T follicular helper cell (primary cell): ENCODE results near the gene ID3.

Source experiments
- DNase-seq: peaks from one replicate; pipeline ENCODE4 v3.0.0-alpha.2; 2020; ENCODE audit warnings: low read depth
- total RNA-seq, 2 experiments: gene quantifications; one replicate each; lab custom pipeline; 2026; lab: John Stamatoyannopoulos, UW

Gene ID3, protein sequence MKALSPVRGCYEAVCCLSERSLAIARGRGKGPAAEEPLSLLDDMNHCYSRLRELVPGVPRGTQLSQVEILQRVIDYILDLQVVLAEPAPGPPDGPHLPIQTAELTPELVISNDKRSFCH
- total RNA-seq, result 7.0 to 43.7 reads per million in 2 experiments

DNA sequence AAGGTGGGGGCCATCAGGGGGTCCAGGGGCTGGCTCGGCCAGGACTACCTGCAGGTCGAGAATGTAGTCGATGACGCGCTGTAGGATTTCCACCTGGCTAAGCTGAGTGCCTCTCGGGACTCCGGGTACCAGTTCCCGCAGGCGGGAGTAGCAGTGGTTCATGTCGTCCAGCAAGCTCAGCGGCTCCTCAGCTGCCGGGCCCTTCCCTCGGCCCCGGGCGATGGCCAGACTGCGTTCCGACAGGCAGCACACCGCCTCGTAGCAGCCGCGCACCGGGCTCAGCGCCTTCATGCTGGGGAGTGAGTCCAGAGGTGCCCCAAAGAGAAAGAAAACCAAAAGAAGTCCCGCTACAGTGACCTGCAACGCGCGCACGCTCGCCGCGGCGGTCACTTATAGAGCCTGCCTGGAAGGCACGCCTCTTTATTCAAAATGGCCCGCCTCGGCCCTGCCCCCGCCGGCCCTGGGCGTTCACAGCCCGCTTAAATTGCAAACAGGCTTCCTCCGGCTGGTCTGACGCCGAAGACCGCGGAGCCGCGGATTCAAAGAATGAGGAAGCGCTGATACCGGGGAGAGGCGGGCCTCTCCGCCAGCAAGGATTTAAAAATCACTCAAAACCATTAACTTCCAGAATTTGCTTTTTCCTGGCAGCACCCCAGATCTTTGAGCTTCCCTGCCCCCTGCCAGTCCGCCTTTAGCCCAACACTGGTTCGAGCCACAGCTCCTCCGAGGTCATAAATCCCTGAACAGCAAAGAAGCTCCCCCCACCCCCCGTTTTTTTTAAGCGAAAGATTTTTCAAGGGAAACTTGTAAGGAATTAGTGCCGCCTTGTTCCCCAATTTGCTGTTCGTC lies at the start of gene ID3:
Gene ID3, minus strand, starts transcription at position 366 of the 849 bp plus-strand sequence. Its CDS starts 75 bp downstream, at position 291.
- DNase-seq, result peak; percentile 80

DNA sequence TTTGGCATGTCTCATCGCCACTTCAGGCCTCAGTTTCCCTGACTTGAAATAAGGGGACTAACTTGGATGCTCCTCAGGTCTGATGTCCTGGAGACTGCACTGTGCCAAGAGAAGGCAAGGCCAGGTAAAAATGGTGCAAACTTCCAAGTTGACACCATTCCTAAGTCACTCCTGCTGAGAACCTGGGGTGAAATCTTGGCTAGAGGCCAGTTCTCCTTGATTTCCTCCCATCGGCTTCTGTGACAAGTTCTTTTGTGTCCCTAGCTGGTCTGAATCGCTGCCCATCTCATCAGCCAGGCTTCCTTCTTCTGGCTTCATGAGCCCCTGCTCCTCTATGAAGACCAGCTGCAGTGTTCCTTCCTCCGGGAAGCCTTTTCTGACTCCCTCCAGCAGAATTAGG lies 48.6 kb upstream of the ID3 start:
- no peak for DNase-seq

GRCh38 chr1:23601968-23602876 lies 42.9 kb upstream of the ID3 start:
- DNase-seq, result no peak

DNA sequence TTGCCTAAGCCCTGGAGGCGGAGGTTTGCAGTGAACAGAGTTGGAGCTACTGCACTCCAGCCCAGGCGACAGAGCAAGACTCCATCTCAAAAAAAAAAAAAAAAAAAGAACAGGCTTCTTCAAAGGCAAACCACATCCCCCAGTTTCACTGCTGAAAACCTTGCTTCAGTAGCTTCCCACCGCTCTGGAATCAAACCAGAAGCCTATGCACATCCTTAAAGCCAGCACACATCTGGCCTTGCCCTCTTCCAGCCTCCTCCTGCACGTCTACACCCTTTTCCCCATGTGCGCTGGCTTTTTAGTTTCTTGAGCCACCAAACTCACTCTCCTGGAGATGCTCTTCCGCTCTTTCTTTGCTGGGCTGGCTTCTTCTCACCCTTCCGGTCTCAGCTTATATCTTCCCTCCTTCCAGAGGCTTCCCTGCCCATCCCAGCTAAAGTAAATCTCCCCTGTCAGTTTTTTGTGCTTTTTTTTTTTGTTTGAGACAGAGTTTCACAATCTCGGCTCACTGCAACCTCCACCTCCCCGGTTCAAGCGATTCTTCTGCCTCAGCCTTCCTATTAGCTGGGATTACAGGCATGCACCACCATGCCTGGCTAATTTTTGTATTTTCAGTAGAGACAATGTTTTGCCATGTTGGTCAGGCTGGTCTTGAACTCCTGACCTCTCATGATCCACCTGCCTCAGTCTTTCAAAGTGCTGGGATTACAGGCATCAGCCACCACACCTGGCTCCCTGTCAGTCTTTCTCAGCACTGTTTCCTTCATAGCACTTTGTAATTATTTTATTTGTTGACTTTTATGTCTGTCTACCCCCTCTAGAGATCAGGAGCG lies 42.0 kb upstream of the ID3 start:
- peak; percentile 21 for DNase-seq

- DNase-seq, result no peak
These were observed 41.0 kb upstream of the ID3 start for GRCh38 chr1:23600283-23600682.

GRCh38 chr1:23599125-23599524 lies 39.8 kb upstream of the ID3 start:
- DNase-seq, result no peak

DNA sequence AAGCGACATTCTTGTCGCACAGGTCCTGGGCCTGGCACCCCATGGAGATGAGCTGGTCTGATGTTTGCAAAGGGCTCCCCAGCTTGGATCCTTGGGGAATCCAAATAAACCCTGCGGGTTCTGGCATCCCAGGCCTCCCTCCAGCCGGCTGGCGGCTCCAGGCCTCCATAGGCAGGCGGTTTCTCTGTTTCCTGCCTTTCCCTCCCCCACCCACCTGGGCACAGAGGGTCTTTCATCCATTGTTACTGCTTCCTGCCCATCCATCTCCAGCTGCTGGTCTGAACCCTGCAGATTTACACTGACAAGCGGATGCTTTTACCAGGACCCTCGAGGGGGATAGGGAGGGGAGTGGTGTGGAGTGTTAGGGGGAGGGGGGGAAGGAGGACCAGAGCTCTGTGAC lies 39.1 kb upstream of the ID3 start:
- no peak for DNase-seq

GRCh38 chr1:23597635-23598388 lies 38.5 kb upstream of the ID3 start:
- no peak for DNase-seq

DNA sequence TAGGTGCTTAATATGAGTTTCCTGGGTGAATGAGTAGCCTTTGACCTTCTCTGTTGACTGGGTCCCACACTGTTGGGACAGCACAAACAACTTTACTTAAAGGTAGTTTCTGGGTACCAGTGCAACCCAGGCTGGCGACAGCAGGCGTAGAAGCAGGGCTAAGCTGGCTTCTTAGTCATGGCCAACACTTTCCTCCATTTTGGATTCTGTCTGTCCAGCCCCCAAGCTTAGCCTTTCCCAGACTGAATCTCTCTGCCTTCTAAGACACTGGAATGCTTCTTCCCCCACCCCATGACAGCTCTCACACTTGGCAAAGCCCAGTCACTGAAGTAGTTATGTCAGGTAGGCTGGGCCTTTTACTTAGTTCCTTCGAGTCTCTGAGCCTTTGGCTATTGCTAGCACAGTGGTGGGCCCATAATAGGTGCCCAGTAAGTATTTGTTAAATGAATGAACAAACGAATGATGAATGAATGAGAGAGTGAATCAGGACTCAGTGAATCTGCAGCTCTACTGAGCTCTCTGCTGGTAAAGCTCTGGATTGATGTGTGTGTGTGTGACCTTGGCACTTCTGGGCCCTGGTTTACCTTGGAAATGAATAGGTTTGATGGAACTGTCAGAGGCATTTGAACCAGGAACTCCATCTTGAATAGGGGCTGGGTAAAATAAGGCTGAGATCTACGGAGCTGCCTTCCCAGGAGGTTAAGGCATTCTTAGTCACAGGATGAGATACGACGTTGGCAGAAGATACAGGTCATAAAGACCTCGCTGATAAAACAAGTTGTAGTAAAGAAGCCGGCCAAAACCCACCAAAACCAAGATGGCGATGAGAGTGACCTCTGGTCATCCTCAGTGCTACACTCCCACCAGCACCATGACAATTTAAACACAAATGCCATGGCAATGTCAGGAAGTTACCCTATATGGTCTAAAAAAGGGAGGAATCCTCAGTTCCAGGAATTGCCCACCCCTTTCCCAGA lies 37.4 kb upstream of the ID3 start:
- DNase-seq, result no peak

- no peak for DNase-seq
These were observed 35.6 kb upstream of the ID3 start for GRCh38 chr1:23594927-23595353.

DNA sequence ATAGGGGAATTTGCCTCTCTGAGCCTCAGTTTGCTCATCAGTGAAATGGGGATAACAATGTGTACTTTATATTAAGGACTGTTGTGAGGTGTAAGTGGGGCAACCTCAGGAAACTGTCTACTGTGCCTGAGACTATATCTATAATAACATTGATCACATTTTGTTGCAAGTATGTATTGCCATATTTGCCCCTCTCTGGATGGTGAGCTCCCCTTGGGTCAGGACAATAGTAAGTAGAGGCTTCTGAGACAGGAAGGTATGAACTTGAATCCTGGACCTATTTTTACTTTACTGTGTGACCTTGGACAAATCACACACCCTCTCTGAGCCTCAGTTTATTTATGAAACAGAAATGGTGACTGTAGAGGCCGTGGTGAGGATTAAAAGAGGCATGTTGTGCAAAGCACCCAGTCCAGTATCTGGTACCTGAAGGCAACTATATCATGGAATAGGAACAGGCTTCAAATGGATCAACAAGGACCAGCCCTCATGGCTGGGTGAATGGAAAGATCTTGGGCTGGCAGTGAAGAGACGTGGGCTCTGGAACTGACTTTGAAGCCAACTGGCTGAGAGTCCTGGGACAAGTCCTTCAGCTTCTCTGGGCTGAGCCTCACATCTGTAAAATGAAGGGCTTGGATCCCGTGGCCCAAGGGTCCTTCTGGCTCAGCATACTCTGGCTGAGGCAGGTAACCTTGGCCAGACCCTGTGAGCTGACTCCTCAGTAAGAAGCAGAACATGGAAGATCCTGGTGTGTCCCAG lies 35.0 kb upstream of the ID3 start:
- DNase-seq, result no peak

DNA sequence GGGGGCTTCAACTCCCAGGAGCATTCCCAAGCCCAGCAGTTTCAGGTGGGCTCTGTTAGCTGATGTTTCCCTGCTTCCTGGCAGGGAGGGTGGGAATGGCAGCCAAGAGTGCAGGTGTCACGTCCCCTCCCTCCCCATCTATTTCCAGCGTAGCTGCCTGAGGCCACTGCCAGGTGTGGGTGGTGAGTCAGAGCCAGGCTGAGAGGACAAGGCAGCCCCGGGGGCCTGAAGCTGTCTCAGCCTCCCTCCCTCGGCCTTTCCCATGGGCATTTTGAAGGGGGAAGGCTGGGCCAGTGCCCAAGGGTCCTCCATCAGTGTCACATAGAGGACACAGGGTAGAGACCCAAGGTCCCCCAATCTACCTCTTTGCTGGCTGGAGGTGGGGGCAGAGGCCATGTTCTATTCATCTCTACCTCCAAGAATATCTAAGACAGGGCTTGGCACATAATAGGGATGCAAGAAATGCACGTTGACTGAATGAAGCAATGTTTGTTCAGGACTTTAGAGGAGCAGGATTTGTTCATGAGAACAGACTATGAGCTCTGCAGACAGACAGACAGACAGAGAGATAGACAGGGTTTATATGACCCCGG lies 34.4 kb upstream of the ID3 start:
- no peak for DNase-seq

- no peak for DNase-seq
These were observed 33.8 kb upstream of the ID3 start for GRCh38 chr1:23593042-23593521.

DNA sequence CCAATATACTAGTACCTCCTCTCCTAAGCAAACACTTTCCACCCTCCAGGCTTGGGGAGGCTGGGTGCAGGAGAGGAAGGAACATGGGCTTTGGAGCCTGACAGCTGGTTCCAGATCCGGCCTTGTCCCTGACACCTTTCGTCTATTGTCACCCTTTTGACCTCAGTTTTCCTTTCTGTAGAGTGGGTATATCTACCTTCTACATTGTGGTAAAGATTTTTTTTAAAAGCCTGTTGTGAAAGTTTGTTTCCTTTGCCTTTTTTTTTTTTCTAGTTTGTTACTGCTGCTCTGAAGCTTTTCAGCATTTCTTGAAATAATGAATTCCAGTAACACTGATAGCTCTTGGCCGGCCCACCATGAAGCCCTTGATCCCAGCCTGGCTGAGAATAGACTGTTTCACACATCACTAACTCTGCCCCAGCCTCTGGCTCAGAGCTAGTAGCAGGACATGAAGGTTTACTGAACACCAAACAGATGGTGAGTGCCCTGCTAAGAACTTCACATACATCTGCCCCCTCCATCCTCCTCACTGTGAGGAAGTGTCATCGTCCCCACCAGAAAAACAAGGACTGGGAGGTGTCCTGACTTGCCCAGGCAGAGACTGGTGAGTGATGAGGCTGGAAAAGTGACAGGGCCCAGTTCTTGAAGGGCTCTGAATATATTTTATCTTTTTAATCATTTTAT lies 33.0 kb upstream of the ID3 start:
- DNase-seq, result no peak

GRCh38 chr1:23591460-23592208 lies 32.3 kb upstream of the ID3 start:
- DNase-seq, result no peak

DNA sequence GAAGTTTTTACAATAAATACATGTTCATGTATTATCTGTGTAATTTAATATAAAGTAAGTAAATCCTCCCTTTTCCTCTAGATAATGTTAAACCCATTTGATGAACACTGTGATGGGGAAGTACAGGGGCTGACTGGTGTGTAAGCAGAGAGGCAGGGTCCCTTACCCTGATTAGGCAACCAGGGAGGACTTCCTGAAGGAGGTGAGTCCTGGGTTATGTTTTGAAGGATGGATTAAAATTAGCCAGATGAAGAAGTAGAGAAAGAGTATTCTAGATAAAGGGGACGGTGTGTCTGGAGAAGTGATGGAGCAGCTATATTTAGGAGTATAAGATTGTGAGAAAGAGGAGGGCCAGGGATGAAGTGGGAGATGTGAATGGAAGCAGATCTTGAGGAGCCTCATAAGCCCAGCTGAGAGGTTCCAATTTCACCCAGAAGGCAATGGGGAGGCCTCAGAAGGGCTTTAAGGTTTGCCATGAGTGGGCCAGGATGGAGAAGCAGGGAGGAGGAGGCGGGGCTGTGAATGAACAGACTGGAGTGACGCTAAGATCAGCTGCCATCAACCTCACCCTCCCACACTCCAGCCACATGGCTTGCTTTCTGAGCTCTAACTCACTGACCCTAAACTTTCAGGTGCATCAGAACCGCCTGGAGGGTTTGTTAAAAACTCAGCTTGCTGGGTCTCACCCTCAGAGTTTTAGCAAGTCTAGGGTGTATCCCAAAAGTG lies 30.9 kb upstream of the ID3 start:
- no peak for DNase-seq
